ENCODE measurements around the gene GALNS.

DNA sequence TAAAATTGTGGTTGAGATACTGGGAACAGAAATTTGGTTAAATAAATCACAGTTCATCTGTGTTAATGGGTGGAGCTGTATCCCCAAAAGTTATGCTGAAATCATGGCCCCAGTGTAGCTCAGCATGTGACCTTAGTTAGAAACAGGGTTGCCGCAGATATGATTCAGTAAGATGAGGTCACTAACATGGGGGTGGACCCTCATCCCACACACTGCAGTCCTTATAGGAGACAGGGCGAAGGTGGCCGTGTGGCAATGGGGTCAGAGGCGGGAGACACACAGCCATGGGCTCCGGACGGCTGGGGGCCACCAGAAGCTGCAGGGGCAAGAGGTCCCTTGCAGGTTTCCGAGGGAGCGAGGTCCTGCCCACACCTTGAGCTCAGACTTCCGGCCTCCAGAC, 10.7 kb downstream of the GALNS start:
- TF ChIP-seq, protein P1, sequence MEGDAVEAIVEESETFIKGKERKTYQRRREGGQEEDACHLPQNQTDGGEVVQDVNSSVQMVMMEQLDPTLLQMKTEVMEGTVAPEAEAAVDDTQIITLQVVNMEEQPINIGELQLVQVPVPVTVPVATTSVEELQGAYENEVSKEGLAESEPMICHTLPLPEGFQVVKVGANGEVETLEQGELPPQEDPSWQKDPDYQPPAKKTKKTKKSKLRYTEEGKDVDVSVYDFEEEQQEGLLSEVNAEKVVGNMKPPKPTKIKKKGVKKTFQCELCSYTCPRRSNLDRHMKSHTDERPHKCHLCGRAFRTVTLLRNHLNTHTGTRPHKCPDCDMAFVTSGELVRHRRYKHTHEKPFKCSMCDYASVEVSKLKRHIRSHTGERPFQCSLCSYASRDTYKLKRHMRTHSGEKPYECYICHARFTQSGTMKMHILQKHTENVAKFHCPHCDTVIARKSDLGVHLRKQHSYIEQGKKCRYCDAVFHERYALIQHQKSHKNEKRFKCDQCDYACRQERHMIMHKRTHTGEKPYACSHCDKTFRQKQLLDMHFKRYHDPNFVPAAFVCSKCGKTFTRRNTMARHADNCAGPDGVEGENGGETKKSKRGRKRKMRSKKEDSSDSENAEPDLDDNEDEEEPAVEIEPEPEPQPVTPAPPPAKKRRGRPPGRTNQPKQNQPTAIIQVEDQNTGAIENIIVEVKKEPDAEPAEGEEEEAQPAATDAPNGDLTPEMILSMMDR (IDR thresholded peaks at IDR 0.05) = no peak
- TF ChIP-seq POLR2AphosphoS5 (IDR thresholded peaks at IDR 0.05) (no peak), POLR2A (IDR thresholded peaks at IDR 0.05) (no peak), EP300 (IDR thresholded peaks at IDR 0.05) (no peak)
